Measurements from ENCODE around the gene EMP3. TPM values are rescaled to one million over a fixed set of nuclear protein-coding genes. Genes with fewer than 3 reads are reported as not detected.
A peak's percentile ranks its signal among the peaks of the same experiment; 100 is the strongest.

EMP3 gene
- total and polyA plus RNA-seq, 9 of the 15 experiments (the other 6 are each of a cell fraction or from before 2014, with no cell fraction given), result 123 to 386 (median 296) TPM

- TF ChIP-seq CREB5 (CRISPR knock-in tag; IDR thresholded peaks at IDR 0.05), result no peak
- TF ChIP-seq HDAC6 (IDR thresholded peaks at IDR 0.05; ENCODE audit: low read depth, low read length), result no peak
- no peak for TF ChIP-seq TAF15 (IDR thresholded peaks at IDR 0.05; ENCODE audit: low read depth, low read length)
- TF ChIP-seq KDM4B (IDR thresholded peaks at IDR 0.05; ENCODE audit: borderline replicate concordance in 2 of 2, low read depth in 1 of 2), result peak in 1 of 2 experiments; percentile 57; a peak in 1 of 4 replicates
- TF ChIP-seq TGIF2 (CRISPR knock-in tag; IDR thresholded peaks at IDR 0.05), result no peak
- TF ChIP-seq ATF2 (CRISPR knock-in tag; IDR thresholded peaks at IDR 0.05), result no peak
- no peak for TF ChIP-seq KAT2B (IDR thresholded peaks at IDR 0.05; ENCODE audit: low read depth, low read length)
- no peak for TF ChIP-seq HBP1 (CRISPR knock-in tag; IDR thresholded peaks at IDR 0.05)
- TF ChIP-seq PATZ1 (CRISPR knock-in tag; IDR thresholded peaks at IDR 0.05; ENCODE audit: borderline replicate concordance), result no peak
- no peak for TF ChIP-seq NFYB (IDR thresholded peaks at IDR 0.05; ENCODE audit: extremely low read depth, insufficient read length)
- TF ChIP-seq GATAD2B (IDR thresholded peaks at IDR 0.05; ENCODE audit: borderline replicate concordance), result no peak
- peak; percentile 41; the same call in 1 of the 2 replicates for TF ChIP-seq ZNF134 (CRISPR knock-in tag; conservative IDR thresholded peaks at IDR 0.05)
- TF ChIP-seq COPS2 (conservative IDR thresholded peaks at IDR 0.05), result no peak
- no peak for TF ChIP-seq HSF4 (CRISPR knock-in tag; IDR thresholded peaks at IDR 0.05; ENCODE audit: borderline replicate concordance)
- TF ChIP-seq FOXK2 (conservative IDR thresholded peaks at IDR 0.05 in 1 of 2, IDR thresholded peaks at IDR 0.05 in 1 of 2; ENCODE audit: low read depth in 2 of 2), result no peak
- TF ChIP-seq ZBTB49 (CRISPR knock-in tag; IDR thresholded peaks at IDR 0.05; ENCODE audit: borderline replicate concordance), result no peak
- TF ChIP-seq MAFG (tag; conservative IDR thresholded peaks at IDR 0.05), result no peak
- no peak for TF ChIP-seq STAG1 (CRISPR knock-in tag; IDR thresholded peaks at IDR 0.05; ENCODE audit: borderline replicate concordance)
Observed at GRCh38 chr19:48362716-48363499, 37.6 kb downstream of the EMP3 start (continued).

Measured in K562 (cell line).